ENCODE measurements around the gene APOL5.

The APOL5 gene

GRCh38 chr22:35740616-35741015 lies 22.9 kb downstream of the APOL5 start:
- DNase-seq (ENCODE audit: low read depth) = no peak

DNA sequence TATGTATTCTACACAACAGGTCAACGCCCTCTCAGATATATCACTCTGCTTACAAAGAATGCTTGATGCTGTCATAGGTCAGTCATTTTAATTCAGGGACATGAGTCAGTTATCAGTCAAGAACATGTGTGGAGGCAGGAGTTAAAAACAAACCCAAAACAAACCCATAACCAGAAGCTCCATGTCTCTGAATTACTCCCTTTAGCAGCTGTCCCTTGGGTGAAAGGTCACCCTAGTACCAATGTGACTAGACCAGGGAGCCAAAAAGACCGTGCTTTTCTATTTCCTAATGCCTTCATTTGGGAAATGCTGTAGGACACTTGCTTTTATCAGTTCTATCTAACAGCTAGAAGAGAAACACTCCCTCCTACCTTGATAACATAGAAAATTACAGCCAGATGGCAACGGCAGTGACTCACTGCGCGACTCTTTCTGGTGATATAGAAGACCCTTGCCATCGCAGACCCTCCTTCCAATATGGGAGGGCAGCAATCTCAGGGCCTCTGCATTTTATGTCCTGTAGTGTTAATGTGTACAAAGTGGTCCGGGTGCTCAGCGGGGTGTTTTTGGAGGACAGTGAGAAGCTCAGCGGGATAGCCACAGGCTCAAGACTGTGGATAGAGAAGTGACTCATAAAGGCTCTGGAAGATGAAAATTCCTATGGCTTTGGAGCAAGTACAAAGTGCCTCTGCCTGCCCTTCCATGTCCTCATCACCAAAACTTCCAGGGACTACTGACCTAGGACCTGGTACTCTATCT lies 24.8 kb downstream of the APOL5 start:
- peak; percentile 58 for DNase-seq (ENCODE audit: low read depth)

DNA sequence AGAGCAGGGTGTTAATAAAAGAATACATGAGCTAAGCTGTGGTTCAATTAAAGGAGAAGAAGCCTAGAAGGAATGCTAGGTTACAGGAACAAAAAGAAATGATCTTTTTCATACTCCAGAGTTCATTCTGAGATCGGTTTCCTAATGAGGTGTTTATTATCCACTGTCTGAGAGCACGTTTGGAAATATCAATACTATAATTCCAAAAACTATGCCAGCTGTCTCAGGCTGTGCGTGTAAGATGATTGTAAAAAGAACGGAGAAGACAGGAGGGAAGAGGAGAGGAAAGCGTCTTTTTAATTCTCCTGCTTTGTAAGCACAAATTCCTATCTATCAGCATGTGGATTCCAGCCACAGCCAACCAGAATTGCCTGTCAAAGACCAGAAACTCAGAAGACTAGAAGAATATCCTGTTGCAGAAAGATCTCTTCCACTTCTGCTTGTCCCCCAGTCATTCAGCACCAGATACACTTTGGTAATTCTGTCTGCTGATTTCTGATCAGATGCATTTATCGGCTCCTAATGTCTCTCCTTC lies 25.7 kb downstream of the APOL5 start:
- no peak for DNase-seq (ENCODE audit: low read depth)

DNA sequence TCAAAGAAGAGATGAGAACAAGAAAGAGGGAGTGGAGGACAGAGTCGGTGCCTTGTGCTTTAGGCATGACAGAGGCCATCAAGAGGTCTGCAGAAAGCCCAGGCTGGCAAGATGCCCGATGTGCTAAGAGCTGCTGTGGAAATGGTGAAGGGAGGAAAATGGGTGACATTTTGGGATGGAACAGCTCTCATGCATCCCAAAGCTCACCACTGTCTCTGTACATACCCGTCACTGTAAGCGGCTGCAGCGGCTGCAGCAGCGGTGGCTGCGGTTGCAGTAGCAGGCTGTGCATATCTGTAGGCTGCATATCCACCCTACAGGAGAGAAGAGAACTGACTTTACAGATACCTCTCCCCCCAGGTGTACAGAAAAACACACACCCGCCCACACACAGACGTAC lies 28.6 kb downstream of the APOL5 start:
- DNase-seq (ENCODE audit: low read depth) = no peak

DNA sequence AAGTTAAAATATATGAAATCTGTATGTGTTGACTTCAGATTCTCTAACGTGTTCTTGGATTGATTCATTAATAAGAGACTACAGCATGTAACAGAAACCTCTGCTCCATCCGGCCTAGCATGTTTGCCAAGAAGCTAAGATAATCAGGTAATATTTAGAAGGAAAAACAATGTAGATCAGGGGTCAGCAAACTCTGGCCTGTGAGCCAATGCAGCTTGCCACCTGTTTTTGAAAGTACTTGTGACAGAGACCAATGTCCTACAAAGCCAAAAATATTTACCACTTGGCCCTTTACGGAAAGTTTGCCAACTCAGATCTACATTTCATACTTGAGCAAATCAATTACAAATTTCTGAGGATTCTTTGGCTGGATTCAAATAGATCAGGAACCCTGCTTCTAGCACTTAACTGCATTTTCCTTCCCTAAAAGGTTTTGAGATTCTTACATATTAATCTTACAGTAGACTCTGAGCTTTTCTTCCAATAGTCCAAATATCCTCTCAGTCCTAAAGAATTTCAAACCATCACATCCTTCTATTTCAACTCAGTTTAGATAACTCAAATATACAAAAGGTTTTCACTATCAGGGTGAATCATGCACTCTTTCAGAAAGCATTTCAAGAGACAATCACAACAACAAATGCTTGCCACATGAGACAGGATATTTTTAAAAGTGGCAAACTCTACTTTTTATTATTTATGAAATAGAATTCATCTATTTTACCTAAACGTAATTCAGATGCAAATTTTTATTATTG lies 29.5 kb downstream of the APOL5 start:
- DNase-seq (ENCODE audit: low read depth) = no peak

DNA sequence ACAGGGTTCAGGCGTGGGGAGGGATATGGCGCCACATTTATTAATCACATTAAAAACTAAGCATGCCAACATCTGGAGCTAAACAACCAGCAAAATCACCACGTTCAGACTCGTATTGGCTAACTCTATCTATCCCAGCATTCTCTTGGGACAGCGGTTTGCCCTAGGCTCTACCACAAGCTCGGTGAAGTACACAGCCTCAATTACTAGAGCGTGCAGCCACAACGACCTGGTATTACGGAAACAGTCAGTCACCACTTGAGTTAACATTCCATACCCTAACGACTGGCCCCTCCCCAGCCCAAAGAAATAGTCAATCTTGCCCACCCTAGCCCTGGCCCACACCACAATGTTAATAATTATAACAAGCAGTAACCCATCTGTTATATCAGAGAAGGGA lies 32.1 kb downstream of the APOL5 start:
- peak; percentile 95 for DNase-seq (ENCODE audit: low read depth)

- no peak for DNase-seq (ENCODE audit: low read depth)
These were observed 34.6 kb downstream of the APOL5 start for GRCh38 chr22:35752006-35752862.

DNA sequence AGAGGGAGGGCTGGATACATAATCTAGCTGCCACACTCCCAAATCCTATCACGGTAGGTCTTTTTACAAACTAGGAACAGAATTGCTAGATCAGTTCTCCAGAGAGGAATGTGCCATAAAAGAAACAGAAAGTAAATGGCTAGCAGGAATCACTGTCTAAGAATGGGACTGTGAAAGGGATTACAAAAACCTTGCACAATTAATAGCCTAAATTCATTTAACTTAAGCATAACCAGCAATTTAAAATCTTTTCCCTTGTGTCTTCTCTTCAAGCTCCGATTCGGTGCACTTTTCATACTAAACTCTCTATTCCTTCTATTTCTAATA lies 35.2 kb downstream of the APOL5 start:
- DNase-seq (ENCODE audit: low read depth) = peak; percentile 13

DNA sequence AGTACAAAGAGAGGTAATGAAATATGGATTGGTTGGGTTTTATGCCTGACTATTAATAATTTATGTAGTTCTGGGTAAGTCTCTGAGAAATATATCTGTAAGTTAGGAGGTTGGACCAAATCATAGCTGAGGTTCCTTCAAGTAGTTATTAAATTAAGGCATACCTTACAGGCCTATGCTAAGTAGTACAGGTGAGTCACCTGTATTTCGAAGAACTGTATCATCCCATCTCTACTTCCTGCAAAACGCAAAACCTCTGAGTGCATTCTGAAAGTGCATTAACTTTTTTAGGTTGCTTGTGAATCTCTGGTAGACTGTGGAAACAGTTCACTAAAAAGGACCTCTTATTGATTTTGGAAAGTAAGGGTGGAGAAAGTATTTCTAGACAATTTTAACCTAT lies 37.1 kb downstream of the APOL5 start:
- DNase-seq (ENCODE audit: low read depth) = no peak

GRCh38 chr22:35756722-35757121 lies 39.0 kb downstream of the APOL5 start:
- no peak for DNase-seq (ENCODE audit: low read depth)

- DNase-seq (ENCODE audit: low read depth) = no peak
These were observed 40.7 kb downstream of the APOL5 start for GRCh38 chr22:35758394-35758793.

DNA sequence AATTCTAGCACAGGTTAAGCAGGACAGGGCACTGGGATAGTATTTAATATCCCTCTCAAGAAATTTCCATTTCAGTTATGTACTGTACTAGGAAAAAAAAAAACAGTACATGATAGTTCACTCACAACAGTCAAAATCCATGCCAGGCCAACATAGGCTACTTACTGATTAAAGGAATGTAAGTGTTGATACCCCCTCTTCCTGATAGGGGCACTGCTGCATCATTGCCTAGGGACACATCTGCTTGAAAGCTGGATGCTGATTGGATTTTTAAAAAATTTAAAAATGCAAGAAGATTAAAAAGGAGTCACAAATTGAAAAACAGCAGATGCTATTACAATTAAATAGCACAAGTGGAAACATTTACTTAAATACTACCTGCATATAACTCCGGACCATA lies 43.4 kb downstream of the APOL5 start:
- peak; percentile 19 for DNase-seq (ENCODE audit: low read depth)

- DNase-seq (ENCODE audit: low read depth) = no peak
These were observed 49.2 kb downstream of the APOL5 start for GRCh38 chr22:35766654-35767580.

DNA sequence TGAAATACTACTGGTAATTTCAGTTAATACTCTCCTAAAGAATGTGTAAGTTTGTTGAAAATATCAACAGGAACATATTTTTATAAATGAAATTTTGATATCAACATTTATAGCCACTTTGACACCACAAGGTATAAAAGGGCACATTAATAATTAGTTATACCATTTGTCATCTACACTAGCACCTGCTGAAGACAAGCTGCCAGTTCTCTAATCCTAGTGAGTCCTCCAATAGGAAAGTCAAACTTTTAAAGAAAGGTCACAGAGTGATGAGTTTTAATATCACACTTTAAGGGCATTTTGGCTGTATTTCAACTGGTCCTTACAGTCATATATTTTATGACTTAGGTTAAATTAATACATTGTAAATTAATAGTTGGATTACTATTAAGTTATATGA lies 52.3 kb downstream of the APOL5 start:
- no peak for DNase-seq (ENCODE audit: low read depth)

DNA sequence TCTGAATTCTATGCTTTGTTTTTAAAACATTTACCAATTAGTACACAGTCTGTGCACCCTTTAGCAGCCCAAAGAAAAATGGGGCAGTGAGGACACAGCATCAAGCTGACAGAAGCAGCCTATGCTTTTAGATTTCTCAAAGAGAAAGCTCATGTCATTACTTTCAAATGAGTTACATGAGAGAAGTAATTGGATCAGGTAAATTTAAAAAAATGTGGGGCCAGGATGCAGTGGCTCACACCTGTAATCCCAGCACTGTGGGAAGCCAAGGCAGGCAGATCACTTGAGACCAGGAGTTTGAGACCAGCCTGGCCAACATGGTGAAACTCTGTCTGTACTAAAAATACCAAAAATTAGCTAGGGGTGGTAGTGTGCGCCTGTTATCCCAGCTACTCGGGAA lies 57.7 kb downstream of the APOL5 start:
- DNase-seq (ENCODE audit: low read depth) = no peak

DNA sequence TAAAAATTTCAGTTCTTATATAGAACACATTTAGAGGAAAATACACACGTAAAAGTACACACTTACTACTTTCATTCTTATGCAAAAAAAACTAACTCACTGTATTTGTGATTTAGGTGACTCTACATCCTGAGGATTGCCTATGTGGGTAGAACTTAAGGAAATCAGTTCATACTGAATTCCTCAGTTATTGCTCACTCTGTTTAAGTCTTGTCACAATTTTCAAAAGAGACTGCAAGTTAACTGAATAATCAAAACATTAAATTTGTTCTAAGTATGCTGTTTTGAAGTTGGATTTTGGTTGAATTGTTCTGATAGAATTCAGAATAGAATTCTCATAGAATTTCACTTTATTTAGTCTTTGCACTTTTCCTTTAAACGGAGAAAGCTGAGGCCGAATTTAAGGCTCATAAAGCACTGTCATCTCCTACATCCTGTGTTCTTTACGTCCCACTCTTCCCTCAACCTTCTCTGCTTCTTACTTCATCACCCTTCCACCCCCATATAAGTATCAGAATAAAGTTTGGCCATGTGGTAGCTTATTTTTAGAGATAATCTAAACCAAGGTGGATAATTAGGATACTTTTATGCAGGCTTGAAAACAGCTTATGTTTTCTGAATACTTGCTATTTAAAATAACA lies 59.8 kb downstream of the APOL5 start:
- DNase-seq (ENCODE audit: low read depth) = peak; percentile 51
